ENCODE measurements around the gene VCX3A. TPM values are rescaled to one million over a fixed set of nuclear protein-coding genes. Genes with fewer than 3 reads are reported as not detected.

Gene VCX3A
- total RNA-seq, 1 experiment from 2014 or later = not detected

DNA sequence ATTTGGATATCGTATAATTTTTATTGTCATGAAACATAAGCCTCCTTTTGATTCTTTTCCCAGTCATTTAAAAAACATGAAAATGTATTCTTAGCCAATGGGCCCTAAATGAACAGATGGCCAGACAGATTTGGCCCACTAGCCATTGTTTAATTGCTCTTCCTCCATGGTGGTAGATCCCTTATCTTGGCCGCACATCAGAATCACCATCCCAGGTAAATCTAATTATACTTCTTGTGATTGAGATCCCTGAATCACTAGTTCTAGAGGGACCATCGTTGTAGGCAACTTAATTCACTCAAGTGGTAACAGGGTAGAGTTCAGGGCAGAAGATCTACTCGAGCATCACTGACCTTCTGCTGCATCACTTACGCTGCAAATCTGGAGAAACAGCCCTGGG is 24.1 kb upstream of the VCX3A start:
- H3K4me3 ChIP-seq (replicated peaks in 1 of 2; ENCODE audit: low read depth in 1 of 2, low read length in 2 of 2) = no peak overlapping the region
- no peaks in the 10 kb centered on the region; a peak in 1 of 4 replicates for H3K9me3 ChIP-seq (ENCODE audit: control insufficient read depth in 1 of 2, insufficient read depth in 1 of 2, low read depth in 1 of 2, low read length in 2 of 2)
- no peaks in the 10 kb centered on the region for H3K4me1 ChIP-seq (ENCODE audit: control insufficient read depth in 1 of 2, insufficient read depth in 2 of 2, low read length in 2 of 2)
- no TSS peak for BruUV-seq (replicated peaks)
- H2AFZ ChIP-seq (ENCODE audit: low read depth, low read length, poor library complexity, severe bottlenecking) = no peak overlapping the region
- TF ChIP-seq ELF1 (IDR thresholded peaks at IDR 0.05; ENCODE audit: borderline replicate concordance, low read depth) = no peak
- no peak for TF ChIP-seq JUND (IDR thresholded peaks at IDR 0.05)
- TF ChIP-seq ZNF274 (IDR thresholded peaks at IDR 0.05; ENCODE audit: low read depth, low read length) = no peak
- no peak for TF ChIP-seq SIN3A (IDR thresholded peaks at IDR 0.05; ENCODE audit: low read depth)
- TF ChIP-seq SP1 (IDR thresholded peaks at IDR 0.05; ENCODE audit: low read depth) = no peak
- TF ChIP-seq POLR2AphosphoS5 (IDR thresholded peaks at IDR 0.05; ENCODE audit: low read depth, low read length) = no peak
- no peak for TF ChIP-seq YY1 (IDR thresholded peaks at IDR 0.05; ENCODE audit: extremely low read depth, insufficient replicate concordance, low read depth, low read length)
- no peak for TF ChIP-seq SRF (IDR thresholded peaks at IDR 0.05; ENCODE audit: low read depth)
- no peak for TF ChIP-seq RAD21 (IDR thresholded peaks at IDR 0.05; ENCODE audit: low read depth)
- TF ChIP-seq ZFX (IDR thresholded peaks at IDR 0.05) = no peak
- TF ChIP-seq, protein P1, sequence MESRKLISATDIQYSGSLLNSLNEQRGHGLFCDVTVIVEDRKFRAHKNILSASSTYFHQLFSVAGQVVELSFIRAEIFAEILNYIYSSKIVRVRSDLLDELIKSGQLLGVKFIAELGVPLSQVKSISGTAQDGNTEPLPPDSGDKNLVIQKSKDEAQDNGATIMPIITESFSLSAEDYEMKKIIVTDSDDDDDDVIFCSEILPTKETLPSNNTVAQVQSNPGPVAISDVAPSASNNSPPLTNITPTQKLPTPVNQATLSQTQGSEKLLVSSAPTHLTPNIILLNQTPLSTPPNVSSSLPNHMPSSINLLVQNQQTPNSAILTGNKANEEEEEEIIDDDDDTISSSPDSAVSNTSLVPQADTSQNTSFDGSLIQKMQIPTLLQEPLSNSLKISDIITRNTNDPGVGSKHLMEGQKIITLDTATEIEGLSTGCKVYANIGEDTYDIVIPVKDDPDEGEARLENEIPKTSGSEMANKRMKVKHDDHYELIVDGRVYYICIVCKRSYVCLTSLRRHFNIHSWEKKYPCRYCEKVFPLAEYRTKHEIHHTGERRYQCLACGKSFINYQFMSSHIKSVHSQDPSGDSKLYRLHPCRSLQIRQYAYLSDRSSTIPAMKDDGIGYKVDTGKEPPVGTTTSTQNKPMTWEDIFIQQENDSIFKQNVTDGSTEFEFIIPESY (IDR thresholded peaks at IDR 0.05; ENCODE audit: extremely low read depth, insufficient replicate concordance, low read length) = no peak
- TF ChIP-seq POLR2A (IDR thresholded peaks at IDR 0.05; ENCODE audit: borderline replicate concordance, extremely low read depth, insufficient read depth, insufficient read length) = no peak
- no peak for TF ChIP-seq TCF7L2 (IDR thresholded peaks at IDR 0.05; ENCODE audit: borderline replicate concordance, extremely low read depth, insufficient read depth, insufficient read length)
- TF ChIP-seq, protein P2, sequence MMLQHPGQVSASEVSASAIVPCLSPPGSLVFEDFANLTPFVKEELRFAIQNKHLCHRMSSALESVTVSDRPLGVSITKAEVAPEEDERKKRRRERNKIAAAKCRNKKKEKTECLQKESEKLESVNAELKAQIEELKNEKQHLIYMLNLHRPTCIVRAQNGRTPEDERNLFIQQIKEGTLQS (IDR thresholded peaks at IDR 0.05) = no peak
- TF ChIP-seq FOSL1 (IDR thresholded peaks at IDR 0.05; ENCODE audit: low read depth) = no peak
- no peak for TF ChIP-seq EZH2 (IDR thresholded peaks at IDR 0.05)
- TF ChIP-seq EZH2phosphoT487 (IDR thresholded peaks at IDR 0.05; ENCODE audit: borderline replicate concordance) = no peak
- H3K79me2 ChIP-seq (ENCODE audit: insufficient read depth, low read length) = no peaks in the 10 kb centered on the region
- DNase-seq (ENCODE audit: low read depth, low spot score) (no peak), ATAC-seq (no peak)
- H3K9me2 ChIP-seq (ENCODE audit: insufficient read depth) = no peaks in the 10 kb centered on the region
- H3K27ac ChIP-seq (ENCODE audit: low read depth, low read length) = no peak overlapping the region
- CTCF ChIA-PET = no interaction called here
- H3K4me2 ChIP-seq (ENCODE audit: low read length) = no peak overlapping the region
- H3K27me3 ChIP-seq (ENCODE audit: insufficient read depth, low read length) = no peaks in the 10 kb centered on the region
- intact Hi-C loops (cut with micrococcal nuclease) = no loop called here
- RAD21 ChIA-PET (ENCODE audit: low non-redundant PET in 1 of 2, low total read pairs in 2 of 2, uncharacterized antibody in 2 of 2, unreplicated experiment in 2 of 2) = no interaction called here
- POLR2A ChIA-PET = no interaction called here
- no peaks in the 10 kb centered on the region for H4K20me1 ChIP-seq (ENCODE audit: insufficient read depth)
- no peak overlapping the region for H3K9ac ChIP-seq (ENCODE audit: low read length)
- H3K36me3 ChIP-seq (ENCODE audit: control insufficient read depth in 1 of 2, insufficient read depth in 2 of 2, low read length in 2 of 2) = no peaks in the 10 kb centered on the region
